Esophagus squamous epithelium (tissue), 5 donors: Measurements from ENCODE around the gene FTH1. TPM values are rescaled to one million over a fixed set of nuclear protein-coding genes. Genes with fewer than 3 reads are reported as not detected.

Experiments
- DNase-seq: peaks from one replicate; lab custom pipeline; 2025; lab: John Stamatoyannopoulos, UW
- H3K27ac ChIP-seq, 4 donors: fragments of 200-600 bp; sonication (generic); one replicate each; pipeline ENCODE4 v1.5.1; 2016 to 2019; ENCODE audit warnings: mild to moderate bottlenecking in 1 of 4
- H3K27me3 ChIP-seq, 4 donors: fragments of 200-600 bp; sonication (generic); 1 replicate in 3 of 4; 2 replicates in 1 of 4; pipeline versions ENCODE4 v1.5.1 to v1.6.0; 2017 to 2021; ENCODE audit warnings: antibody characterized with exemption in 1 of 4
- H3K36me3 ChIP-seq, 3 donors: fragments of 200-600 bp; sonication (generic); one replicate each; pipeline ENCODE4 v1.5.1; 2016 to 2019
- H3K4me1 ChIP-seq, 3 donors: fragments of 200-600 bp; sonication (generic); one replicate each; pipeline ENCODE4 v1.5.1; 2017 to 2019
- H3K4me3 ChIP-seq, 4 donors: fragments of 200-600 bp; sonication (generic); 1 replicate in 3 of 4; 2 replicates in 1 of 4; pipeline ENCODE4 v1.5.1; 2016 to 2019; ENCODE audit warnings: mild to moderate bottlenecking in 2 of 4, moderate library complexity in 1 of 4
- H3K9me3 ChIP-seq, 3 donors: fragments of 200-600 bp; sonication (generic); one replicate each; pipeline ENCODE4 v1.5.1; 2016 to 2019
- POLR2A ChIP-seq, 4 donors: fragments of 450-650 bp; IDR thresholded peaks; one replicate each; pipeline ENCODE4 v1.6.1; 2017; ENCODE audit warnings: antibody characterized with exemption in 4 of 4, mild to moderate bottlenecking in 4 of 4, moderate library complexity in 3 of 4
- WGBS, 2 donors: methylation state at CpG; one replicate each; pipeline ENCODE4 v1.1.5; 2018; 5-methylcytosine and 5-hydroxymethylcytosine counted together
- intact Hi-C: fragments of 100-400 bp; cut with DNase I; formaldehyde crosslinking; loops from one replicate; pipeline ENCODE4 v1.15.0; 2022
- total RNA-seq, 4 donors: library from RNA; depleted of rRNA; stranded (reverse); fragments of >200 nt; gene quantifications; one replicate each; pipeline ENCODE4 v1.1.0, GENCODE V29; 2016
- TF ChIP-seq, protein P1 (sequence below), 6 experiments: fragments of 450-650 bp in 4 of 6; fragments of 200-600 bp in 2 of 6; sonication (generic) in 2 of 6; IDR thresholded peaks; one replicate each; pipeline ENCODE4 v1.5.1; 2016 to 2019; ENCODE audit warnings: antibody characterized with exemption in 6 of 6, mild to moderate bottlenecking in 4 of 6, moderate library complexity in 4 of 6
- donor health status: DM: yes; HTN: yes; CAD: no.

FTH1 gene
- total RNA-seq, 4 donors from 2014 or later = 716 to 1,904 (median 760) TPM

DNA sequence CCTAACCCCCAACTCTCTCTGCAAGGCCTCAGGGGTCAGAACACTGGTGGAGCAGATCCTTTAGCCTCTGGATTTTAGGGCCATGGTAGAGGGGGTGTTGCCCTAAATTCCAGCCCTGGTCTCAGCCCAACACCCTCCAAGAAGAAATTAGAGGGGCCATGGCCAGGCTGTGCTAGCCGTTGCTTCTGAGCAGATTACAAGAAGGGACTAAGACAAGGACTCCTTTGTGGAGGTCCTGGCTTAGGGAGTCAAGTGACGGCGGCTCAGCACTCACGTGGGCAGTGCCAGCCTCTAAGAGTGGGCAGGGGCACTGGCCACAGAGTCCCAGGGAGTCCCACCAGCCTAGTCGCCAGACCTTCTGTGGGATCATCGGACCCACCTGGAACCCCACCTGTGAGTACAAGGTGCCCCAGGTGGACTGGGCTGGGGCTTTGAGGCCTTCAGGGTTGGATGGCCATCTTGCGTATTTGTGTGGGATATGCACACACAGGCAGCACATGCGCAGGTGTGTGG lies 17.3 kb downstream of the FTH1 start, which contains the start of gene BEST1:
TSS of gene BEST1 (plus strand) at position 317 of the 513 bp plus-strand sequence. CDS start 1,456 bp downstream, outside the sequence.
- Histone ChIP-seq H3K27me3 (peaks cover 0 to 26% (median 0%) of the 10 kb centered on the region in 4 donors), H3K36me3 (no peaks in the 10 kb centered on the region), H3K9me3 (no peaks in the 10 kb centered on the region), H3K4me1 (peaks cover 6 to 42% (median 12%) of the 10 kb centered on the region in 3 donors), H3K4me3 (no peak within 1 kb of the TSS), H3K27ac (peak within 1 kb of the TSS in 3 of 4 donors; percentile 36 to 62 (median 55))
- TF ChIP-seq, protein P1, sequence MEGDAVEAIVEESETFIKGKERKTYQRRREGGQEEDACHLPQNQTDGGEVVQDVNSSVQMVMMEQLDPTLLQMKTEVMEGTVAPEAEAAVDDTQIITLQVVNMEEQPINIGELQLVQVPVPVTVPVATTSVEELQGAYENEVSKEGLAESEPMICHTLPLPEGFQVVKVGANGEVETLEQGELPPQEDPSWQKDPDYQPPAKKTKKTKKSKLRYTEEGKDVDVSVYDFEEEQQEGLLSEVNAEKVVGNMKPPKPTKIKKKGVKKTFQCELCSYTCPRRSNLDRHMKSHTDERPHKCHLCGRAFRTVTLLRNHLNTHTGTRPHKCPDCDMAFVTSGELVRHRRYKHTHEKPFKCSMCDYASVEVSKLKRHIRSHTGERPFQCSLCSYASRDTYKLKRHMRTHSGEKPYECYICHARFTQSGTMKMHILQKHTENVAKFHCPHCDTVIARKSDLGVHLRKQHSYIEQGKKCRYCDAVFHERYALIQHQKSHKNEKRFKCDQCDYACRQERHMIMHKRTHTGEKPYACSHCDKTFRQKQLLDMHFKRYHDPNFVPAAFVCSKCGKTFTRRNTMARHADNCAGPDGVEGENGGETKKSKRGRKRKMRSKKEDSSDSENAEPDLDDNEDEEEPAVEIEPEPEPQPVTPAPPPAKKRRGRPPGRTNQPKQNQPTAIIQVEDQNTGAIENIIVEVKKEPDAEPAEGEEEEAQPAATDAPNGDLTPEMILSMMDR (IDR thresholded peaks at IDR 0.05) = no peak
- no peak for TF ChIP-seq POLR2A (IDR thresholded peaks at IDR 0.05)
- intact Hi-C loops = no loop called here
- 67 to 82% methylated on average over 1 to 5 of the region's 8 CpGs for WGBS, 2 donors
- DNase-seq = no peak

DNA sequence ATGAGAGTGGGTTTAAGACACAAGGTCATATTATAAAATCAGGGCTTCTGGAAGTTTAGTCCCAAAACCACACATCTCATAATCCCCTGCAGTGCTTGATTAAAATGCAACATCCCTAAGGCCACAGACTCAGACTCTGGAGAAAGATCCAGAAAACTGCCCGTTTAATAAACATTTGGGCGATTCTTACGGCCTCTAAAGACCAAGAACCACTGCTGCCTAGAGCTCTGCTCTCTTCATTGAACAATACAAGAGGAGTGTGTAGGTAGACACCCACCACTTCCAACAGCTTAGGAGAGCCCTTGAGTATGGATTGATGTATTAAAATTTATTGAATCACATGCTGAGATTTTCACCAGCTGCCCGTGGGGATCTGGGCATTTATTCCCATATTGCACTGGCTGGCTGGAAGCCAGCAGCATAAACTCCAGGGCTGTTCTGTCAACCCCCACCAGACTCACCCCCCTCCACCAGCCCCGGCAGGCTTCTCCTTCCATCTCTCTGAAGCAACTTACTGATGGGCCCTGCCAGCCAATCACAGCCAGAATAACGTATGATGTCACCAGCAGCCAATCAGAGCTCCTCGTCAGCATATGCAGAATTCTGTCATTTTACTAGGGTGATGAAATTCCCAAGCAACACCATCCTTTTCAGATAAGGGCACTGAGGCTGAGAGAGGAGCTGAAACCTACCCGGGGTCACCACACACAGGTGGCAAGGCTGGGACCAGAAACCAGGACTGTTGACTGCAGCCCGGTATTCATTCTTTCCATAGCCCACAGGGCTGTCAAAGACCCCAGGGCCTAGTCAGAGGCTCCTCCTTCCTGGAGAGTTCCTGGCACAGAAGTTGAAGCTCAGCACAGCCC lies 18.0 kb downstream of the FTH1 start:
- H3K4me3 ChIP-seq = no peak overlapping the region
- peak overlapping the region in 3 of 4 donors; percentile 36 to 62 (median 55) for H3K27ac ChIP-seq
- intact Hi-C loops = loop anchor here (5.0 kb wide), 3 partner anchors 52 to 152 kb away; no protein-coding TSS in a partner anchor
- WGBS, 2 donors = 40 to 49% methylated on average over 6 to 7 of the region's 9 CpGs
- peaks cover 1 to 35% (median 7%) of the 10 kb centered on the region in 3 donors for H3K4me1 ChIP-seq
- no peaks in the 10 kb centered on the region for H3K9me3 ChIP-seq
- no peaks in the 10 kb centered on the region for H3K36me3 ChIP-seq
- H3K27me3 ChIP-seq = peaks cover 0 to 19% (median 0%) of the 10 kb centered on the region in 4 donors
- DNase-seq = no peak
- TF ChIP-seq, protein P1 (IDR thresholded peaks at IDR 0.05) = no peak
- TF ChIP-seq POLR2A (IDR thresholded peaks at IDR 0.05) = no peak

DNA sequence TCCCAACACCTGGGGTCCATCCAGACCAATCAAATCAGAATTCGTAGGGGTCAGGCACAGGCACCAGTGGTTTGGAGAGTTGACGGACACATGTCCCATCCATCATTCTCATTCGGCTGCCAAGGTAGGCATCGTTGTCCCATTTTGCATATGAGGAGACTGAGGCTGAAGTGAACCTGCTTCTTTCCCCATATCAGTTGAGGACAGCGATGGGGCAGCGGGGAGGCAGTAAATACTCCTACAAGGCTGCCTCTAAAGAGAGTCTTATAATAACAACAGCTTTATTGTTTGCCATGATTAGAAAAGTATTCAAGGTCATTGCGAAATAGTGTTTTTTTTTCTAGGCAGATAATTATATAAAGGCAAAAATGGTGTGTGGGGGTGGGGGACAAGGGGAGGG lies 18.9 kb downstream of the FTH1 start:
- TF ChIP-seq, protein P1 (IDR thresholded peaks at IDR 0.05) = no peak
- no peak for TF ChIP-seq POLR2A (IDR thresholded peaks at IDR 0.05)
- intact Hi-C loops = loop anchor here (5.0 kb wide), 3 partner anchors 51 to 151 kb away; no protein-coding TSS in a partner anchor
- 66 to 77% methylated on average over 7 of the region's 7 CpGs for WGBS, 2 donors
- Histone ChIP-seq H3K4me3 (no peak overlapping the region), H3K9me3 (no peaks in the 10 kb centered on the region), H3K4me1 (peaks cover 0 to 30% (median 7%) of the 10 kb centered on the region in 3 donors), H3K27ac (no peak overlapping the region), H3K27me3 (peaks cover 0 to 10% (median 0%) of the 10 kb centered on the region in 4 donors), H3K36me3 (no peaks in the 10 kb centered on the region)
- DNase-seq = no peak

DNA sequence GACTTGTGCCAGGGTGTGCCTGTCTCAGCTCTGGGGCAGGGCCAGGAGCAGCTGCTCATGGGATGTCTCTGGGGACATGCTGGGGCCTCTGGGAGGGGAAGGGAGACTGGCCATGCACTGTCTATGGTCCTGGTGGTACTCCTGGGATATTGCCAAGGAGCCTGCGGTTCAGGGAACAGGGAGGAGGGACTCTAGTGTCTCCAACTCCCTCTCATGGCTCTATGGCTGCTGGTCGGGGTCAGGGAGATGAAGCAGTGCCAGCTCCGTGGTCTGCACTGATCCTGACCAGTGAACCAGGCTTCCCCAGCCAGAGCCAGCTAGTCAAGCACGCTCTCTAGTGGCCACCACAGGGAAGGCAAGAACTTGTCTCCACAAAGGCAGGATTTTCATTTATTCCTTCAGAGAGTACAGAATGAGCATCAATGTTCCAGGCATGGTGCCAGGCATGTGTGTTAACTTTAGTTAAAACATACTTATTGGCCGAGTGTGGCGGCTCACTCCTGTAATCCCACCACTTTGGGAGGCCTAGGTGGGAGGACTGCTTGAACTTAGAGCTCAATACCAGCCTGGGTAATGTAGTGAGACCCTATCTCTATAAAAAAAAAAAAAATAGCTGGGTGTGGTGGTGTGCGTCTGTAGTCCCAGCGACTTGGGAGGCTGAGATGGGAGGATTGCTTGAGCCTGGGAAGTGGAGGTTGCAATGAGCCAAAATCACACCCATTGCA lies 19.8 kb downstream of the FTH1 start:
- no peak for DNase-seq
- intact Hi-C loops = loop anchor here (5.0 kb wide), 3 partner anchors 50 to 150 kb away; no protein-coding TSS in a partner anchor
- H3K36me3 ChIP-seq = no peaks in the 10 kb centered on the region
- TF ChIP-seq, protein P1 (IDR thresholded peaks at IDR 0.05) = peak; percentile 73 to 91 (median 87)
- TF ChIP-seq POLR2A (IDR thresholded peaks at IDR 0.05) = no peak
- 3 to 8% methylated on average over 4 to 6 of the region's 8 CpGs for WGBS, 2 donors
- H3K4me3 ChIP-seq = no peak overlapping the region
- H3K27ac ChIP-seq = no peak overlapping the region
- no peaks in the 10 kb centered on the region for H3K9me3 ChIP-seq
- peaks cover 0 to 30% (median 7%) of the 10 kb centered on the region in 3 donors for H3K4me1 ChIP-seq
- H3K27me3 ChIP-seq = peaks cover 0 to 5% (median 0%) of the 10 kb centered on the region in 4 donors
